GM21390 (cell line): Measurements from ENCODE around the gene RBP4.

Experiments
- ATAC-seq: cut with Tn5 transposase; IDR thresholded peaks from one replicate; pipeline ENCODE4 v1.9.1; 2021; ENCODE audit not compliant: unreplicated experiment

RBP4 gene

DNA sequence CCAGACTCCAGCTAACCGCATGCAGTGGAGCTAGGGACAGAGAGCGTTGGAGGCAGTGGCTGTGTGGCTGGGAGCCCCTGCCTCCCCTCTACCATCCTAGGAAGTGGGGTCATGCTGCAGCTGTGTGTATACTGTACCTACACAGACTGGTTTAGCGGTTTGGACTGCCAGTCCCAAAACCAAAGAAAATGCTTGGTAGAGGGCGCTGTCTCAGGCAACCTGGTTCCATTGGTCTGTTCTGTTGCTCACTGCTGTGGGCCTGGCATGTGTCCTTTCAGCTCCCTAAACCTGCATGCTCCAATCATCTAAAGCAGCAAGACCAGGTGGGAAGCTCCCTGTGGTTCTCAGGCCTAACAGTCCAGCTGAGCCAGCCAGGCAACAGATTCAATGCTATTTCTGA is 4.5 kb downstream of the RBP4 start:
- no peak for ATAC-seq

DNA sequence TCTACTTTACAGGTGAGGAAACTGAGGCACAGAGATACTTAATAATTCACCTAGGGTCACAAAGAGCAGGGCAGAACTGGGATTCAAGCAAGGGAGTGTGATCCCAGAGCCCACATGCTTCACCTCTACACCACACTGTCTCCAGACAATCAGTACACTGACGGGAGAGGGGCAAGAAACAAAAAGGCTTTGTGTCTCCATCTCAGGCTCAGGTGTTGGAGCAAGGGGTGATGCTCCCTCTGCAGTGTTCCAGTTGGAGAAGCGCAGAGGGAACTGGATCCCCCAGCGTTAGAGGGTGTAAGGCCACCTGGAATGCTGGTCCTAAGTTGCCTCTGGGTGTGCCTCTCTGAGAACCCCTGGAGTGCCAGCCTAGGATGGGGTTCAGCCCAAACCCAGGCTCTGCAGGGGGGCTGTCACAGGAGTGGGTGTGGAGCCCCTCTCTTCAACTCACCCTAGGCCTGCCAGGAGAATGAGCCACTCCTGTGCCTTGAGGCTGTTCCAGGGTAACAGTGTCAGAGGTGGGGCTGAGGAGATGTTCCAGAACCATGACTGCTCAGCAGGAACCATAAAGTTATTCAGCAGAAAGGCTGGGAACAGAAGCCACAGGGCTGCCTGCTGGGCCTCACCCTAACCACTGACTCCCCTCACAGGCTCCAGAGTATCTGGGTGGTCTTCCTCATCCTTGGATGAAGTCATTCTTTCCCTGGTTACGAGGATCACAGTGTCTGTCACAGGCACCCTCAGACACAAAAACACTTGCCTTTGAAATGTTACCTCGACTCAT is 5.5 kb downstream of the RBP4 start:
- ATAC-seq = no peak

- ATAC-seq = no peak
Observed at GRCh38 chr10:93594518-93594917, 6.5 kb downstream of the RBP4 start.

- no peak for ATAC-seq
Observed at GRCh38 chr10:93593749-93594148, 7.3 kb downstream of the RBP4 start.

GRCh38 chr10:93593254-93593653 is 7.8 kb downstream of the RBP4 start:
- ATAC-seq = no peak

- no peak for ATAC-seq
Observed at GRCh38 chr10:93591065-93591808, 9.8 kb downstream of the RBP4 start.

- ATAC-seq = no peak
Observed at GRCh38 chr10:93590638-93591037, 10.4 kb downstream of the RBP4 start.

DNA sequence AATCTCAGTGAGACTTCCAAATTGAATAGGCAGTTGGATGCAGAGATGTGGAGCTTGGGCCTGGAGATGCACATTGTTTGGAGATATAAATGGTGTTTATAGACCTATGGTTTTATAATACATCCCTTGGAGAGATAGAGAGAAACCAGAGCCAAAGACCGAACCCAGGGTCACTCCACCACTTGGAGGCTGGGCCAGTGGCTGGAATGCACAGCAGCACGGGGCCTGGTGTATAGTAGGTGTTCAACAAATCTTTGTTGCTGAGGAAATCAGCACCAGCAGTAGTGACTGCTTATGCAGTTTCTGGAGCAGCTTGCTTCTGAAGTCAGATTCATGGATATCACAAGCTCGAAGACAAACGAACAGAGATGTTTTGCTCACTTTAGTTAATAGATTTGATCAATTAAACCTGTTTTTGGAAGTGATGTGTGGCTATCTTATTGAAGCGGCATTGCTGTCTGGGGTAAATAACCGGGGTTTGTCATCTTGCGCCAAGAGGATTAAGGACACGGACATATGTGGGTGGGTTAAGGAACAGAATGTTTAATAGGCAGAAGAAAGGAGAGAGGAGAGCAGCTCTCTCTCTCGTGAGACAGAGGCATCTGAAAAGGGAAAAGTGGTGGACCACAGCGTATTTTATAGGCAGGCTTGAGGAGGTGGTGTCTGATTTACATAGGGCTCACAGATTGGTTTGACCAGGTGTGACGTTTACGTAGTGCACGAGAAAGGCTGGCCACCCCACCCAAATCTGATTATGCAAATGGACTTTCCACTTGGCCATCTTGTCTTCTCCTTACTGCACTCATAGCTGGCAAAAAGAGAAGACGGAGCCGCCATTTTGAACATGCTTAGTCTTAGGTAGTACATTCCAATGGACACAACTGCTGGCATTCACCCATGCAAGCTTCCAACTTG is 11.1 kb downstream of the RBP4 start:
- no peak for ATAC-seq

DNA sequence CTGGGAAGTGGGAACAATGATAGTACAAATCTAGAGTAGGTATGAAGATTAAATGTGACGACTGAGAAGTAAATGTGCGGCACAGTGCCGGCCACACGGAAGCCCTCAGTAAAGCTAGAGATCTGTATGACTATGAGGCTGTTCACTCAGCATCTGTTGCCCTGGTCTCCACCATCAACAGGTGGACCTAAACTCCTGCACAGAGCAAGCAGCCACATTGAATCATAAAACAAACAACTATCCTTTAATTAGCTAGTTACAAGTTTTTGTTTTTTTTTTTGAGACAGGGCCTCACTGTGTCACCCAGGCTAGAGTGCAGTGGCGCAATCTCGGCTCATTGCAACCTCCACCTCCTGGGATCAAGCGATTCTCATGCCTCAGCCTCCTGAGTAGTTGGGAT is 16.6 kb downstream of the RBP4 start:
- ATAC-seq = no peak

DNA sequence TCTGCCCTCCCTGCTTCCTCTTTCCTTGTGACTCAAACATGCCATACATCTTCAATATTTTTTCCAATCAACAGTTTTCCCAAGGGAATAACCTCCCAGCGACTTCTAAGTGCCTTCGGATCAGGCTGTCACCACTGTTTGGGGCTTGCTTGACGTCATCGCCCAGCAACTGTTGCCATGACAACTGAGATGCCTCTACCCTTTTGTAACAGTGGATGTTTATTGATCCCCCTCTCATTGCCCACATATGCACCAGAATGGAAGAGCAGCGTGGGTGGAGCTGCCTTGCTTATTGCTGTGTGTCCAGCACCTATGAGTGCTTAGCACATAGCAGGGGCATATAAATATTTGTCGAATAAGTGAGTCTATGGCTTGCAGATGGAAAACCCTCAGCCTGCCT is 20.2 kb downstream of the RBP4 start:
- no peak for ATAC-seq

GRCh38 chr10:93579985-93580711 is 20.9 kb downstream of the RBP4 start:
- no peak for ATAC-seq

GRCh38 chr10:93579089-93579488 is 21.9 kb downstream of the RBP4 start:
- ATAC-seq = no peak

- ATAC-seq = no peak
Observed at GRCh38 chr10:93577565-93577964, 23.5 kb downstream of the RBP4 start.

DNA sequence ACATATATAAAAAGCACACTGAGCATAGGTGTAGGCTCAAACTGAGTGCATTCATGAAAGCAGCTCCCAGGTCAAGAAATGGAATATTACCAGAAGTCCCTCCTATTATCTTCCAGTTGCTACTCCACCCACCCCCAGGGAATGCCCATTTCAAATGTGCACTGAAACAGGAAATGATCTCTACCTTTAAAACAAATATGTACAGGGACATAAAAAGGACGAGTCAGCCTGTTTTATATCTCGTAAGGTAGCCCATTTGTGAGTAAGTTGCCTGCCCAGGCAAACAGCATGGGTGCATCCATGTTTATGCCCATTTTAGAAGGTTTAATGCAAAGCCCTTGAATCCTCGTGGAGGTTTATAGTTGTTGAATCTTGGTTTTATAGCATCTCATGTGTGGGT is 24.1 kb downstream of the RBP4 start:
- no peak for ATAC-seq

DNA sequence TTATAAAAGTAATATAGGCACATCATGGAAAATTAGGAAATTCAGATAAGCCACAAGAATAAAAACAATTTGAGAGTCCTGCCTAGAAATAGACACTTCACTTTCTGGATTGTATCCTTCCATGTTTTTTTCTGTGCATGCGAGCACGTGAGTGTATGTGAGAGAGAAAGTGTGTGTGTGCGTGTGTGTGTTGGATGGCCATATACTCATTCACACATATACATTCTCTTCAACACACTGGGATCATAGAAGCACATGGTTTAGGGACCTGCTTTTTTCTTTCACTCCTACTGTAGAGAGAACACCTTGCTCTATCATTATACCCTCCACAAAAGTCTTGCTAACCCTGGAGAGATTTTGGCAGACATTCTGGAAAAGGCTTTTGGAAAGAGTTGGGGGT is 27.1 kb downstream of the RBP4 start:
- no peak for ATAC-seq

DNA sequence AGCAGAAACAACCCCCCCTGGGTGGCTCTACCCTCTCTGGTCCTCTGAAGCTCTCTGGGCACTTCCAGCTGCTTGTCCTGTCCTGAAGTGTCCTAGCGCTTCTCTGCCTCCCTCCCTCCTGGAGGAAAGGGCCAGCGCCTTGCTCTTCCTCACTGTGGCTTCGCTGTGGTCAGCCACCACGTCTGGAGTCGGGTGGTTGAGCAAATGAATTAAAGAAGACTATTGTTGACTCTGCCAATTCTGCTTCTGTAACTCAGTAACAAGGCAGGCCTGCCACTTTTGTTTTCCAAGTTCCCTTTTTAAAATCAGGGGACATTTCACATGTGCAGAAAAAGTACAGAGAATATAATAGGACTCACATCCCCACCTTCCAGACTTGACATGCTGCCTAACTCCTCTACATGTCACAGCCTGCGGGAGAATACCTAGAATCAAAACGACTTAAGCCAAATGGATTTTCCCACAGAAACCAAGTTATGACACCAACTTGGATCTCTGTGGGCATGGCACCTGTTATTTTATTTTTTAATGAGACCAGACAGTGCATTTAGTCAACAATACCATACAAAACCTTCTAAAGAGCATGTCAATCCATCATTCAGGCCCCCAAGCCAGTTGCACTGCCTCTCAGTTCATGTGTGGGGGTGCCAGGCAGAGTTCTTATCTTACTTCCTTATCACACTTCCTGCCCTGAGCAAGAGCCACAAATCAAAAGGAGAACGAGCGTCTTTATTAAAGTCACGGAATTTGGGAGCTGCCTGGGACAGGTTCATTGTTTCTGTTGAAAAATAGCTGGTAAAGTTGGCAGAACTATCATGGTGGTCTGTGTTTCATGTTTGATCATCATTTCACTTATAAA is 27.8 kb downstream of the RBP4 start:
- ATAC-seq = no peak

DNA sequence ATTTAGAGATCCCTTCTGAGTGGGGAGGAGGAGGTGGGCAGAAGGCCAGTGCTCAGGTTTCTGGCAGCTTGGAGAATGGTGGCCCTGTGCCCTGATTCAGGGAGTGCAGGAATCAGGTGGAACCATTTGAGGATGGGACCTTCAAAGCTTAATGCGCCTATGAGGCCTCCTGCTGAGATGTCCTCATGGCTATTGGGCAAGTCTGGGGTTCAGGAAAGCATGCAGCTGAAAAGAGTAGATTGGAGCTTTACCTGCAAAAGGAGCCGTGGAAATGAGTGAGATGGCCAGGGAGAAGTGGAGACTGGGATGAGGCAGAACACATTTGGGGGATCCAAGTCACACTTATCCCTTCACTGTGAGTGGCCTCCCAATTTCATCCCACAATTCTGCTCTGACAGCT is 28.4 kb downstream of the RBP4 start:
- no peak for ATAC-seq

DNA sequence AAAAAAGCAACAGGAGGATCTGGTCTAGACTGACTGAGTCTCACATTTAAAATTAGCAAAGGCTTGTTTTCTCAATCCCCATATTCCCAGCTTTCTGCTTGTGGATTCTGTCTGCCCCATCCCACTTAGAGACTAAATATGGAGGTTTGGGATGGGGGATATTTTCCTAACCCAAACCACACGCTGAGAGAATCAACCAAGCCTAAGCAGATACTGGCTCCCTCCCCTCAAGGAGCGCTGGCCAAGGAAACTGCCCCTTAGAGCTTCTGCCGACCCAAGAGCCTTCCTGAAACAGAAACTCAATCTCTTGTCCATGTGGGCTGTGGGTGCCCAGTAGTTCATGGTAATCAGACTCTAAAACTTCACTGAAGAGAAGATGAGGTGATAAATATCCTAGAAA is 30.7 kb downstream of the RBP4 start:
- ATAC-seq = no peak

DNA sequence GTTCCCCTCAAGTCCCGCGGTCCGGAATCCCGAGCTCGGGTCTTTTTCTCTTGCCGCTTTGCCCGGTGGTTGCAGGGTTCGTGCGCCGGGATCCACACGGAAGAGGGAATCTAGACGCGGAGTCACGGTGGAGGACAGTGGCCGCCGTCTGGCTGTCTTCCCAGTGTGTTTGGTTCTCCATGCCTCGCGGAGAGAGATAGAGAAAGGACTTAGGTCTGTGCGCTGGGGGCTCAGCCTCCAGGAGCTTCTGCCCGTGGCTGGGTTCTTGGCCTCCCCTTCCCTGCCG is 33.0 kb downstream of the RBP4 start:
- no peak for ATAC-seq
